Epithelial cell of esophagus (primary cell): ENCODE measurements around the gene UQCRH.

Experiments used
- DNase-seq: peaks from one replicate; pipeline ENCODE4 v3.0.0; 2010; ENCODE audit warnings: low read depth
- H3K4me3 ChIP-seq: 2 replicates; pipeline ENCODE4 v1.5.1; 2011; ENCODE audit warnings: mild to moderate bottlenecking, low read length, control low read depth
- CTCF ChIP-seq: IDR thresholded peaks from 2 replicates; pipeline ENCODE4 v1.5.1; 2011; ENCODE audit warnings: low read depth, mild to moderate bottlenecking, low read length, control low read depth, inconsistent platforms; ENCODE audit not compliant: insufficient read depth; ENCODE audit errors: missing control alignments

The UQCRH gene

GRCh38 chr1:46274225-46275029 lies 29.1 kb upstream of the UQCRH start:
- no peak for TF ChIP-seq CTCF
- no peak for DNase-seq

DNA sequence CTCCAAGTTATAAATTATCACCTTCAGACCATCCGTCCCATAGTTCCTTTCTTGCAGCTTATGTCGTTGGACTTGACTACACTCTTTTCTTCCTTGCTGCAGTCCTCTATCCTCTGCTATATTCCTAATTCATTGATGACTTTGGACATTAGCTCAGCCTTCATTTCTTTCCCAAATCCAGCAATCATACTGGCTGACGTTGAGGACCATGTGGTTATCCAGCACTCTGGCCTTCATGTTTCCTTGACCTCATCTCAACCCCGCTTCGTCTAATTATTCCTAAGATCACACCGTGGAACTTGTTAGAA lies 28.5 kb upstream of the UQCRH start:
- no peak for DNase-seq
- no peak for TF ChIP-seq CTCF
- H3K4me3 ChIP-seq: no peak overlapping the region

More at GRCh38 chr1:46274225-46275029, 29.1 kb upstream of the UQCRH start:
- H3K4me3 ChIP-seq: no peak overlapping the region

- no peak for DNase-seq
- no peak for TF ChIP-seq CTCF
- no peak overlapping the region for H3K4me3 ChIP-seq
Measured at GRCh38 chr1:46277658-46278373, 25.7 kb upstream of the UQCRH start.

- H3K4me3 ChIP-seq: no peak overlapping the region
- peak; percentile 68 for DNase-seq
- TF ChIP-seq CTCF: no peak
Measured at GRCh38 chr1:46278807-46279206, 24.7 kb upstream of the UQCRH start.

DNA sequence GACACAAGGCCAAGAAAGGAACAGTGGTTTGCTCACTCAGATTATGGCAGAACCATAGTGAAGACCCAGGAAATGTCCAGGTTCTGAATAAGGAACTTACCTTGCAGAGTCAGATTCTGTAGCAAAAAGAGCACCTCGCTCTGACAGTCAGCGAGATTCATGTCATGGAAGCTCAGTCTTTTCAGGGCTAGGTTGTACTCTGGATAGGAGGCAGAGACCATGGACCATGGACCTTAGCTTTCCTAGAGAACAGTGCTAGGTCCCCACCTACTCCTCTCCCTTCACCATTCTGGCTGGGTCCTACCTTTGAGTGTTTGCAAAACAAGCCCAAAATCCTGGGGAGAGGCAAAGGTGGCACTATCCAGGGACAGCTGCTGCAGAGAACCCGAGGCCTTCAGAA lies 23.4 kb upstream of the UQCRH start:
- H3K4me3 ChIP-seq: no peak overlapping the region
- TF ChIP-seq CTCF: no peak
- DNase-seq: no peak

- TF ChIP-seq CTCF: no peak
- no peak overlapping the region for H3K4me3 ChIP-seq
- DNase-seq: no peak
Measured at GRCh38 chr1:46281021-46281420, 22.5 kb upstream of the UQCRH start.
